SKM-1 (cell line): ENCODE results near the gene SLC28A3.

Experiments used
- DNase-seq: peaks from one replicate; lab custom pipeline; 2025; ENCODE audit not compliant: unreplicated experiment; lab: John Stamatoyannopoulos, UW

The SLC28A3 gene

DNA sequence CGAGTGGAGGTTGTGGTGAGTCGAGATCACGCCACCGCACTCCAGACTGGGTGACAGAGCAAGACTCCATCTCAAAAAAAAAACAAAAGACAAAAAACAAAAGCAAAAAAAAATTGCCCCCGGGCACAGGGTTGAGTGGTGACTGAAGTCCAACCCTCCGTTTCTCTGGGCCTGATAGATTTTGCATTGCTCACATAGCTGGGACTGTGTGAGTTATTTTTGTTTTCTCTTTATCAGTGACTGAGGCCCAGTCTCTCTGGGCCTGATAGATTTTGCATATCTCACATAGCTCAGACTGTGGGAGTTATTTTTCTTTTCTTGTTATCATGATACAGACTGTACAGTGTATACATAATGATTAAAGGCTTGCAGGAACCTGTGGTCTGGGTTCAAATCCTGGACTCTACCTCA lies 2.6 kb upstream of the SLC28A3 start:
- no peak for DNase-seq

DNA sequence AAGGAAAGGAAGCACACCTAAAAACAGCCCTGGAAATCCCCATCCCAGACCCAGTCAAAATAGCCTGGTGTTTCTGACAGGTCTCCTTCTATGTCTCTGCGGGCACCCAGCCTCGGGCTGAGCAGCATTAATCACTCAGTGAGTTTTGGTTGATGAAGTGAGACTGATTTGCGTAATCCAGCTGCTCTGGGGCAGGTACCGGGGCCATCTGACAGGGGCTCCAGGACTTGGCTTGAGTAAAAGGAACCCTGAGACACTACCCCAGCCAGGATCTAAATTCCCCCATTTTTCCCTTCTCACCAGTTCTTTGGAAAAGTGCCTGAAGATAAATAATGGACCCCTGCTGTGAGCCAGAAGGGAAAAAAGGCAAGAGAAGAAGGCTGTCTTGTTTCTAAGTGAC lies 596 bp downstream of the SLC28A3 start:
- DNase-seq = no peak

DNA sequence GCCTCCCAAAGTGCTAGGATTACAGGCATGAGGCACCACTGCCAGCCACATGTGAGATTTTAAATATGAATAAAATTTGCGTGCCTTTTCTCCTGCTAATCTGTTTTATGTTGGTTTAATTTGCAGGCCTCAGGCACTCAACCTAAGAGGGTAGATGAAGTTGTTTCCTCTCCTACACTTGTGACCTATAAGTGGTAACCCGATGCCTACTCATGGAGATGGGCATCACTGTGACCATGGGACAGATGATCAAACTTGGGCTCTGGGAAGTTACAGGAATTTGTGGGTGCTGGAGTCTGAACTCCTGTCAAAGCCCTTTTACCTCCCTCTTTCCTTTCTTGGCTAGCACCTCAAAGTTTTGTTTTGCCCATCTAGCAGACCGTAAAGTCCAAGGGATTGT lies 1.1 kb downstream of the SLC28A3 start:
- no peak for DNase-seq

DNA sequence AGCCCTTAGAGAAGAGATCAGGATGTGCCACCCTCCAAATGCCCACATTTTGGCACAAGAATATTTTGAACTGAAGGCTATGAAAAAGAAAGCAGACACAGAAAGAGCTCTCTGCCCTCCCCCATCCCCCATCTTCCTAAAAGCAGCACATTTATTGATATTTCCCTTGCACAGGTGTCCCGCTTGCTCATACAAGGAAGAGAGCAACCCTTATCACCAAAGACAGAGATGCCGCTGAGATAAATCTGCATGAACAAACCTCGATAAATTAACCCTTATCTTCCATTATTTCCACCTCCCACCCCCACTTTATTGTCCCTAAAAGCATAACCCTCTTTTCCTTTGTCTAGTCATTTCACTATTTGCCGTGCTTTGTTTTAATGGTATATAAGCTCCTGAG lies 1.8 kb downstream of the SLC28A3 start:
- no peak for DNase-seq

DNA sequence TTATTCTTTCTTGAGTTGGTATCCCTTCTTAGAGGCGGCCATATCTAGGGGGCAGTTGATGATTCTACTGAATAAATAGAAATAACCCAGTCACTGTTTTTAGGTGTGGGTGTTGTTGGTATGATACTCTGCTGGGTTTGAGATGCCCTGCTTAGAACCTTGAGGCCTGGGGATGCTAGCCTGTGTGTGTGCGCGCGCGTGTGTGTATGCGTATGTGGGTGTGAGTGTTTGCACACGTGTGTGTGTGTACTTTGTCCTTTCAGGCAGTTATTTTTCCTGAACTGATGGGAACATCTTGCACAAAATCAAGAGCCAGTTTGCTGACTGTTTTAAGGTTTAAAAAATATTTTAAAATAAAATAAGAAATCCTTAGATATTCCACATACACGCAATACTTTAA lies 3.3 kb downstream of the SLC28A3 start:
- DNase-seq = no peak

DNA sequence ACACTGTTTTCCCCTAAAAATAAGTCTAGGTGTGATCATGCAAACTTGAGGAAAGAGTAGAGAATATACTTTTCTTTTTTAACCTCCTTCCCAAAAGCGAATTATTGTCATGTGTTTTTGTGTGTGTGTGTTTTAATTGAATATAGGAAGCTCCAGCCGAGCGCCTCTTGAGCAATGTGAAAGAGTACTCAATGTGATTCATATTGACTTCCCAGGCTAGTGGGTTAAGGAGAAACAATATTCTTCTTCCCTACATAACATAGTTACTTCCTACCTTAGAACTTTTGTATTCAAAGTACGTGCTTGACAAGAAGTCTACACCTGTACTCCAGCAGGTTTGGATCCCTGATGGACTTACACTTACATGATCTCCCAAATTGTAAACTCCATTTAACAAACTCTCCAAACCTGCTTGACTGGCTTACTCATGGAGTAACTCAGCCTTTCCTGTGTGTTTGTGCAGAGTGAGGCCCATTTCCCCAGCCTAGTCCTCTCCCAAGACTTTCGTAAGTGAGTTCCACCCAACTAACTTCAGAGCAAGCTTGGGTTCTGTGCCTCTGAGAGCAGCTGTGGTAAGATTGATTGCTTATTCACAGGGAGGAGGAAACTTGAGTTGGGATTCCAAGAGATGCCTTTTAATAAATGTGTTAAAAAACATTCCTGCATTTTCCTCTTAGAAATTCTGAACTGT lies 9.3 kb downstream of the SLC28A3 start:
- DNase-seq = no peak

DNA sequence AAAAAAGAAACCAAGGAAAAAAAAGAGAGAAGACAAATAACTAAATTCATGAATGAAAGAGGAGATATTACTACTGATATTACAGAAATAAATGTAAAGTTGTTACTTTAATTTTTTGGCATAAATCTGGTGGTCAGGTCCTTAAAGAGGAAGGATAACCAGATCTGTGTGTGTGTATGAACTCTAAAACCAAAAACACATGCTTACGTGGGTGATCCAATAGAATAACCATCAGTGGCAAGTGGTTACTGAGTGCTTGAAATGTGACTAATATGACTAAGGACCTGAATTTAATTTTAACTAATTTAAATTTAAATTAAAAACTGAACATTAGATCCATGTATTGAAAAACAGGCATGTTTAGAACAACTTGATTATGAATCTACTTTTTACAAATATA lies 10.3 kb downstream of the SLC28A3 start:
- no peak for DNase-seq

DNA sequence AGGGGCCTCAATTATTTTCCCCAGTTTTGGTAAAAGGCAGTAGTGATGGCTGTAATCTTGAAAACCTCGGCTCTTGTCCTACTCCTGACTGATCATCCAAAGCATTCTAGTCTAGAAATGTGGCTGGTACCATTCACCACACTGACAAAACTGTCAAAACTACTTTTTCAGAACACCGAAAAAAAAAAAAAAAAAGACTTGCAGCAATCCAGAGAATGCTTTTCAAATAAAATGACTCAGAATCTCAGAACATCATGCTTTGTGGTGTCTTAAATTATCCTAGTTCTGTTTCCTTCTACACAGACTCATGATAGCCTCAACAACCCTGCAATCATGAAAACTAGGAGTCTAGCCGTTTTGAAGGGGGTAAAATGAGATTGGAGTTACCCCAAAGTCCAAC lies 13.4 kb downstream of the SLC28A3 start:
- no peak for DNase-seq

DNA sequence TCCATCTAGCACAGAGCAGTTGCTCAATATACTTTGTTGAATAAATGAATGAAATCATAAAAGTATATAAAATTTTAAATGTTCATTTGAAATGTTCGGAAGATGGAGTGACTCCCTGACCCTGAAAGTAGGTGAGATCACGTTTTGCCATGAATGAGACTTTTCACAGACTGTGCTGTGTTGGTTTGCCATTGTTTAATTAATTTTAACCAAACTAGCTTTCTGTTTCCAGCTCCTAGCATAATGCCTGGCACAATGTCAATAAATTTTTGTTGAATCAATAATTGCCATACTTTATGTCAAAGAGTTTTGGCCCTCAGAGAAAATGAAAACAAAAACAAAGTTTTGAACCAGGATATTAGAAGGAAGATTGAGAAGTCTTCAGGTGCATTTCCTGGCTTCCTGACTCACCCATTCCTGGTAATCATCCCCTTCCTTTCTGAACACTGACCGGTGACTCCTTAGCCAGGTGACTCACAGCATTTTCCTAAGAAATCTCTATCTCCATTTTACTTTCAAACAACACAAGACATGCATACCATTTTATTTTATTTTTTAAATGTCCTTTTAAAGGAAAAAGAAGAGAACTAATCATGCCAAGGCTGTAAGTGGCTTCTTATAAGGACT lies 15.1 kb downstream of the SLC28A3 start:
- no peak for DNase-seq

DNA sequence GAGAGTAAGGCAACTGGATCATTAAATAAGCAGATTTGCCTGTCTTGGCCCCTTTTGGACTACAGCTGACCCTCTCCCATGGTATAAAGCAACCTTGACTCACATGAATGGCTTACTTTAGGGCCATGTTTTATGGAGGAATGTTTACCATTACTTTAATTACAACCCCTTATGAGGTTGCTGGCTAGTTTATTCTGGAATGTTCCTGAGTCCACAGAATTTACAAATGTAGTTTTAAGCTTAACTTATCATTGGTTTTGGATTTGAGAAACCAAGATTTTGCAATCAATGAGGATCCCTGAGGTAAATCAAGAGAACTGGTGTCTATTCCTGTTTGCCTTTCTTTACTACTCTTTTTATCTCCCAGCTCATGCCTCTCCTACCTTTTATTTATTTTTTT lies 15.7 kb downstream of the SLC28A3 start:
- no peak for DNase-seq

DNA sequence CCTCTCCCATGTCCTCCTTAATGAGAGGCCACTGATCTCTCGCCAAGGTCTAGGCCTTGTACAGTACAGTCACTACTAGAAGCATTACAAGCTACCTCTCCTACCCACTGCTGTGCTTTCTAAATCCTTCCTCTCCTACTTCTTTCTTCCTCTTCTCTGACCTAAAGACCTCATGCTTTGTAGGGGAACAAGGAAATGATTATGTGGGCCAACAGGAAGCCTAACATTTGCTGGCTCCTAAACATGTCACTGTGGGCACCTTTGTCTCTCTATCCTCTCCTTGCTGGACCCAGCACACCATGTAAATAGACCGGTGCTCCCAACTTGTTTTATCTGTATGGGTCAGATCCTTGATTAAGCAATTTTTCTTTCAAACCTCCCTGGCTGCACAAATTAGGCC lies 16.7 kb downstream of the SLC28A3 start:
- DNase-seq = peak; percentile 53

DNA sequence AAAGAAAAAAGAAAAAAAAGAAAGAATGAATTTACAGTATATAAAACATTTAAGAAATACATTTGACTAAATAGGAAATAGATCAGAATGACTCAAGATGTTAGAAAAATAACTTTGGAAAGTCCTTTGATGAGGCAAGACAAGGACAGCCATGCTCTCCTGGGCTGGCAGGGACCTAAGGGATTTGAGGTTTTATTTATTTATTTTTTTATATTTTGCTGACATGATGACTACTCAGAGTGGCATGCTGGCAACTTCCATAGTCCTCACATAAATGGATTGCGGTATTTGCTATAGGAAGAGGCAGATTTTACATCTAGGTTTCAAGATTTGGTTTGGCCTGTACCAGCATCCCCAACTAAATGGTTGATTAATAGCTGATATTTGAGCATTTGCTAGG lies 17.7 kb downstream of the SLC28A3 start:
- DNase-seq = no peak

DNA sequence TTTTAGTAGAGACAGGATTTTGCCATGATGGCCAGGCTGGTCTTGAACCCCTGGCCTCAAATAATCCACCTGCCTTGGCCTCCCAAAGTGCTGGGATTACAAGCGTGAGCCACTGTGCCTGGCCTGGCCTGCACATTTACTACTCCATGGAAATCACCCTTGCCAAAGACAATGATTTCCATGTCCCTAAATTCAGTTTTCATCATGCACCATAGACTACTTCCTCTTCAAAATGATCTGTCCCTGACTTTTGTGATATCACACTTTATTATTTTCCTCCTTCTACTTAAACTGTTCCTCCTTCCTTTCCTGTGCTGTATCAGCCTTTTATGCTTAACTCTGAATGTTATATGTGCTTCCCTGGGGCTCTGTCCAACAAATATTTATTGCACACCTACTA lies 20.3 kb downstream of the SLC28A3 start:
- DNase-seq = no peak

DNA sequence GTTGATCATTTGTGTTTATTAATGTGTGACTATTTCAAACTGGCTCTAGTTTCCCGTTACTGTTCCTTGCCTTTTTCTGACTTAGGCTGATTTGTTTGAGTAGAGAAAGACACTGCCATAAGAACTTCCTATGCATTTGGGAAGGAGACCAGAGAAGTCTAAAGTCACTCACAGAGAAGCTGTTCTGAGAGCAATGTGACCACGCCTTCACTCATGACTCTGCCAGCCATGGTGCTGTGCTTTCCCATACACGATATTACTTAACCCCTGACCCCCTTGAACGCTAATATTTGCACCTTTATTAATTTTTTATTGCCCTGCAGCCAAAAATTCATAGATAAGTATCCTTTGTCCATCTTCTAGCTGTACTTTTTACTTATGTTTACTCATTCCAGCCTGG lies 20.9 kb downstream of the SLC28A3 start:
- DNase-seq = no peak

DNA sequence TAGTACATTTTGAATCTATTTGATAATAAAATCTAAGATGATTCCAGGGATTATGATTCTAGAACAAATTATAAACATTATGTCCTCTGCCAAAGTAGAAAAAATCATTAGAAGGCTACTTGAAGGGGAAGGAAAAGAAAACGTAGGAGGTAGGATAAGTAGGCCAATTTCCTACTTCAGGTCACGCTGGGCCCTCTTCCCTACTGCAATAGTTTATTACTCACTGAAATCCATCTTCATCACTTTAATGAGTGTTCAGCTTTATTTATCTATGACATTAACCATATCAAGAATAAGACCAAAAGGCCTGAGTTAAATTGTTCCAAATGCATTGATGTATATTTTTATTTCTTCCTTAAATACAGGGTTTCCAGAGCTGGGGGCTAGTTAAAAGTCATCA lies 21.6 kb downstream of the SLC28A3 start:
- no peak for DNase-seq

DNA sequence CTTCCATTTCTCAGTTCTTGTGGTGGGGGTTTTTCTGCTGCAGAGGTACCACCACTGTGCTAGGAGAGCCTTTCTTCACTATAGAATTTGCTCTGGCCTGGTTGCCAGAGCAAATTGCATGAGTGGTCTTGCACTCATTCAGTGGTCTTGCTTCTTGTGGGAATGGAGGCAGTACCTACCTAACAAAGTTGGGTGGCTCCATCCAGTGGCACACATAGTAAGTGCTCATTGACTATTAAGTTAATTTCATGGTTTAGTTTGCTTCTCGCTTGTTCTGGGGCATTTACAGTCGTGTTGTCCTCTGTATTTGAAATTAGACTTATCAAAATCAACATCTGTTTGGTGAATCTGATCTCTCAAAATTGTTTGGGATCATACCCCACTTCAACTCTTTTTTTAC lies 23.0 kb downstream of the SLC28A3 start:
- no peak for DNase-seq

DNA sequence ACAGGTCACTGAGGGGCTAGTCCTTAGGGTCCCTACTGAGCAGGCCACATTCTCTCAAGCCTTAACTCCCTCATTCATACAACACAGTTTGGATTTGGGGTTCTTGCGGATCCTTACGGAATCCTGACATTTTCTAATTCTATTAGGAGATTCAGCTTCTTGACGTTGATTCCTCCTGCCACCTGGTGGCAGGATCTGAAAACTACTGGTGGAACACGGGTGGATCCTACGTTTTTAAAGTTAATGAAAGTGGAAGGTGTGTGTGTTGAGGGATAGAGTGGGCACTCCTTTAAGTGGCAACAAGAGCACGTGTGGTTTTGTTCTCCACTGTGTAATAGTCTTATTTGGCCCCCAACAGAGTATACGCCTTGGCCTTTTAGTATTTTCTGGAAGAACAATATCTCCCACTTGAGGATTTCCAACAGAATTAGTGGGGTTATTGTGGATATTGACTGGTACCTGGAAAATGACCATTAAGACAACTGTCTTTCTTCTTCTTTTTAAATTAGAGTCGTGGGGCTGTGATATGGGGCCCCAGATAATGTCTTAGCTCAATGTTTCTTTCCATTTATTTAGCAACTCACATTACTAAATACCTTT lies 25.2 kb downstream of the SLC28A3 start:
- DNase-seq = no peak

DNA sequence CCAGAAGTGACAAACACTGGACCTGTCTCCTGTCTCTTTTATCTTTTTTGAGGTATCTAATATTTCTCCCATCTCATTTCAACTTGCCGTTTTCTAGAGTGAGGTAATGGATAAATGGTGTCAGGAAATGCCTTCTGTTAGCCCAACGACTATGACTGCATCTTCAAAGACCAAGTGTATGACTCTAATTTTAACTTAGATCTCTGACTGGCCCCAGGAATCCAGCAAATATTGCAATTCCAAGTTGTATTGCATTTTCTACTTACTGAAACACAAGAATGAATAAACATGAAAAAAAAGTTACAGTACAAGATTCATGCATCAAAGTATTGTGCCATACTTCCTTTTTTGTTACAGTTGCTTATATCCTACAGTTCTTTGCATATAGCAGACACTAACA lies 26.3 kb downstream of the SLC28A3 start:
- no peak for DNase-seq

DNA sequence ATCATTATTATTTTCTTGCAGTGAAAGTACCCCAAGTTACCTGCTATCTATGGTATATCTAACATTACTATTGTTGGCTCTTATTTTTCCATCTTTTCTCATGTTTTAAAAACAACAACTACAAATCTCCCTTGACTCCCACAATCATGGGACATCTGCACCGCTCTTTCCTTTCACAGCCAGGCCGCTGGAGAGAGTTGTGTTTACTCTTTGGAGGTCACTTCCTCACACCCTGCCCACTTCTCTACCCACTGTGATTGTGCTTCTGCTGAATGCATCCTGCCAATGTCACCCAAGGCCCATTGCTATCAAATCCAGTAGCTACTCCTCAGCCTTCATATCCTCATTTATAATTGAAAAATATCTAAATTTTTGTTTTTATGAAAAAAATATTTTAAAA lies 29.7 kb downstream of the SLC28A3 start:
- no peak for DNase-seq

DNA sequence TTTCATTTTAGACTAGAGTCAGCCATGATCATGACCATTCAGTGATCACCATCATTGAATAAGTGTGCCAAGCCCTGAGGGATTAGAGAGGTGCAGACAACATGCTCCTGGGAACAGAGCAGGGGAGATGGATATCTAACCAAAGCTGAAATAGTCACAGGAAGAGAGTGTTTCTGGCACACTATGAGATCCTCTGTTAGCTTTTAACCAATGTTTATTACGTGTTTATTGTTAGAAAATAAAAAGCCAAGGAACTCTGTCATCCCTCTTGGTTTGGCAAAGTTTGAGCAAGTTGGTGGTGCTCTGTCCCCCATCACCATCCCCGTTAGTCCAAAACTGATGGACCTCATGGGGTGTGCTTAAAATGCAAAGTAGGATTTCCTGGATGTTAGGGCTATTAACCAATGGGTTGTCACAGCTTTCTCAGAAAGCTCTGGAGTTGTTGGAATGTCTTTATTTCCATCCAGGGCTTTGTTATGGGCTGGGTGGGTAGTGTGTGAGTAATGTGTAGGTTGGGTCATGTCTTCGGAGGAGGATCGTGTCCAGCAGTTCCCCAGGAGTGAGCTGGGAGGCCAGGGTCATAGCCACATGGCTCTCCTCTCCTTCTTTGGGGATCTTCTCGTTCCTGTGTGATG lies 34.9 kb downstream of the SLC28A3 start:
- DNase-seq = no peak

DNA sequence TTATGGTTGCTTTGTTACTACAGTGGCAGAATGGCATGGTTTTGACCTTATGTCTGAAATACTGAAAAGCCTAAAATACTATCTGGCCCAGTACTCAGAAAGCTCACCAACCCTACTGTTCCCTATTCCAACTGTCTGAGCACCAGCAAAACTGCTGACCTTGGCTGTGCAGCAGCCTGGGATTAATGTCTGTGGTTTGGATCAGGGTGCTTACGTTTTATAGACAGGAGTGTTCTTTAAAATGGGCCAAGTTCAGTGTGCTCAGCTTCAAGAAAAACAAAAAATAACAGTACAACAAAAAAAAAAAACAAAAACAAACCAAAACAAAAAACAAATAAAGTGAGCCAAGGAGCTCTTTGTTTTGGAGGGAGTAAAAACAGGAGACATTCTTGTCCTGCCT lies 36.4 kb downstream of the SLC28A3 start:
- DNase-seq = no peak

DNA sequence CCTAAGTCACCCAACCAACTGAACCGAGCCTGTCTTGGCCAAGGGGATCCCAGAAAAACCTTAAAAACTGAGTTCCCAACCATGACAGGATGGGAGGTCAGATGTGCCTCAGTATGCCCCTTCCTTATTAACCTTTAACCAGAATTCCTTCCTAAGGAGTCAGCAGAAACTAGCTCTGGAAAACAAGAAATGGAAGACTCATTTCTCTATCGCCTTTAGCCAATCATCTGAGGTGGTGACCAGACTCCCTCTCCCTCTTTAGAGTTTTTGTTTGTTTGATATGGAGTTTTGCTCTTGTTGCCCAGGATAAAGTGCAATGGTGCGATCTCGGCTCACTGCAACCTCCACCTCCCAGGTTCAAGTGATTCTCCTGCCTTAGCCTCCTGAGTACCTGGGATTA lies 37.5 kb downstream of the SLC28A3 start:
- no peak for DNase-seq
